ENCODE measurements around the gene ACTN1. TPM values are rescaled to one million over a fixed set of nuclear protein-coding genes. Genes with fewer than 3 reads are reported as not detected.

ACTN1 gene
- total RNA-seq, 1 donor = 62.5 TPM

DNA sequence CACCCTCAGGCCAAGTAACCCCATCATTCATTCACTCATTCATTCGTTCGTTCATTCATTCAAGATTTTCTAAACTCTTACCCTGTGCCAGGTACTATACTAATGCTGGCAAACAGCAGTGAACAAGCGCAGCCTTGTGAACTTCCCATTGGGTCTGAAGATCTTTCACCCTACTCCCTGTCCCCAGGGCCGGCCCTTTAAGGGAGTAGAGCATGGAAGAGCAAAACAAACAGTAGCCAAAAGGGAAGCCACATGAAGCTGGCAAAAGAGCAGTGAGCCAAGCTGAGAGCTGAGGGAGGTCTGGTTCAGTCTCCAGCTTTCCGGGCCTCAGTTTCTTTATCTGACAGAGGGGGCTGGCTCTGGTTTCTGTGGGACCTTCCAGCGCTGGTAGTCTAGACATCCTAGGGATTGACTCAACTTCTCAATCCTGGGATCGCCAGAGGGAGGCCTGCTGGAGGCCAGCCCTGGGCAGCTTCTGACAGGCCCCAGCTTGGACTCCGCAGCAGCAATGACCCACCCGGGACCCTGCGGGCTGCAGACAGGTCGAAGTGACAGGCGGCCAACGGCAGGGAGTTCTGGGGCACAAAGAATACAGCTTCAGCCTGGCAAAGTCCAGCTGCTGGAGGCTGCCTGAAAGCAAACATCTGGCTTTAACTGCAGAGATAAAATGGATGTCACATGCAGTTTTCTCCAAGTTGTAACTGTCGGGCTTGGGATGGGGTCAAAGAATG lies 27.1 kb downstream of the ACTN1 start:
- DNase-seq (ENCODE audit: low read depth in 2 of 3, low spot score in 2 of 3) = no peak

GRCh38 chr14:68951035-68951797 lies 27.9 kb downstream of the ACTN1 start:
- DNase-seq (ENCODE audit: low read depth in 2 of 3, low spot score in 2 of 3) = no peak

DNA sequence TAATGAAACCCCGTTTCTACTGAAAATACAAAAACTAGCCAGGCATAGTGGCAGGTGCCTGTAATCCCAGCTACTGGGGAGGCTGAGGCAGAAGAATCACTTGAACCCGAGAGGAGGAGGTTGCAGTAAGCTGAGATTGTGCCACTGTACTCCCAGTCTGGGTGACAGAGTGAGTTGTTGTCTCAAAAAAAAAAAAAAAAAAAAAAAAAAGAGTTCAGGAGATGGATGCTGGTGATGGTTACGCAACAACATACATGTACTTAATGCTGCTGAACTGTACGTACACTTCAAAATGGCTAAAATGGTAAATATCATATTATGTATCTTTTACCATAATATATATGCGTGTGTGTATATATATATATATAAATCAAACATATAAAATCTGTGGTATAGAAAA lies 29.0 kb downstream of the ACTN1 start:
- no peak for DNase-seq (ENCODE audit: low read depth in 2 of 3, low spot score in 2 of 3)

DNA sequence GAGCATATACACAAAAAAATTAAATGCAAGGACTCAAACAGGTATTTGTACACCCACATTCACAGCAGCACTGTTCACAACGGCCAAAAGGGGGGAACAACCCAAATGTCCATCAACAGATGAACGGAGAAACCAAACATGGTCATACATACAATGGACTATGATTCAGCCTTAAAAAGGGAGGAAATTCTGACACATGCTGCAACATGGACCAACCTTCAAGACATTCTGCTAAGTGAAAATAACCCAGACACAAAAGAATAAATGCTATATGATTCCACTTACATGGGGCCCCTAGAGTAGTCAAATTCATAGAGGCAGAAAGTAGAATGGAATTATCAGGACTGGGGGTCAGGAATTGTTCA lies 29.5 kb downstream of the ACTN1 start:
- no peak for DNase-seq (ENCODE audit: low read depth in 2 of 3, low spot score in 2 of 3)

- no peak for DNase-seq (ENCODE audit: low read depth in 2 of 3, low spot score in 2 of 3)
Observed at GRCh38 chr14:68948686-68949600, 30.2 kb downstream of the ACTN1 start.

DNA sequence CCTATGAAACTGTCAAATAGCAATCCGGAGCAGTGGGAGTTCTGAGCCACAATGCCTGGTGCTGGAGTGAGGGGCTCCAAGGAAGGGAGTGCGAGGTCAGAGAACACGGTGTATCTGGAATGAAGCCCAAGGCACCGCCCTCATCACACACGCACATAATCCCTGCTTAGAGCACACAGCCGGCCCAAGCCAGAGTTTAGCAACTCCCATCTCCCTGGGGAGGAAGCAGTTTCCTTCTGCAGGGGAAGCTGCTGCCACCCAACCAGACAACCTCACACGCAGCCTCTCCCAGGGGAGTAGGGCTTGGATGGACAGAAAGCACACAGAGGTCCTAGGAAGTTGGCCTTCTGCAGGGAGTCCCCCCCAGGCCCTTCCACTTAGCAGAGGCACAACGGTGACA lies 31.3 kb downstream of the ACTN1 start:
- DNase-seq (ENCODE audit: low read depth in 2 of 3, low spot score in 2 of 3) = peak in 1 of 3 donors; percentile 35

DNA sequence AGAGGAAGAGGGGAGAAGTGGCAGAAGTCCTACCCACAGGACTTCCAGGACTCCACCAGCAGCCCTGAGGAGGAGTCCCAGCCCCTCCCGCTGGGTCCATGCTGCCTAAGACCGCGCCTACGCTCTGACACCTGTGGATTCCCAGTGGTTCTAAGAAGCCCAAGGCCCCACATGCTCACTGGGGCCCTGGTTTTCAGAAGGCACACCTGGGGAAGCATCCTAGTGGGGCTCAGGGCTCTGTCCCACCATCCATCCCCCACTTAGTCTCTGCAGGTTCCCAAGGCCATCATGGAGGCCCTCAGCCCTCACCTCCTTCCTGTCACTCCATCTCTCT lies 32.6 kb downstream of the ACTN1 start:
- no peak for DNase-seq (ENCODE audit: low read depth in 2 of 3, low spot score in 2 of 3)

DNA sequence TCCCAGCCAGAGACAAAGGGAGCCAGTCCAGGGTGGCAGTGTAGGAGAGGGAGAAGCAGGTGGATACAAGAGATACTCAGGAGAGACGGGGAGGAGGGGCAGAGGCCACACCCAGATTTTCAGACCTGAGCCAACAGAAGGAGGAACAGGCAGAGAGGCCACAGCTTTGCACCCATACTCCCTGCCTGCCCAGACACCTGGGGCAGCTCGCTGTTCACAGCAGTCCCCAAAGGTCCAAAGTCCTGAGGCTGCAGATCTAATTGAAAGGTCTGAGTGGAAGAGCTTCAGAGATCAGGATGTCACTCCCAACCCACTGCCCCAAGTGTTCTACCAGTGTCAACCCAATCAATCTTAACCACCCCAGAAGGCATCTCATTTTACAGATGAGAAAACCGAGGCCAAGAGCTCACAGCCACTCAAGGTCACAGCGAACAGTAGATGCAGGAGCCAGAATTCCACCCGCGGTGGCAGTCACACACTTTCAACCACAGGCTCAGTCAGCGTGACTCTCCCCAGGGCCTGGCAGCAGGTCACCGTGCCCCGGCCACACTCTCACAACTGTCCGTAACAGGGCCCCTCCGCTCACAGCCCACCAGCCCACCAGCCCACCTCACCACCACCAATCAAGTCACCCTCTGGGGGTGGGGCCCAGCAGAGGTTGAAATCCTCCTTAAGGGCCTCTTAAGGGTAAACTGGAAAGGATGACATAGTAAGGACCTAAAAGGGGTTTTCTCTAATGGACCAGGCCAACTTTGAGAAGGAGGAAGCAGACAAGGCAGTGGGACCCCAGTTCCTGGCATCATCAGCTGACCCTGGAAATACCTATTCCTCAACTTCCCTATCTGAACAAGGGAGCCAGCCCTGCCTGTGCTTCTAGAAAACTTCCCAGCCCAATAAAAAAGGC lies 33.3 kb downstream of the ACTN1 start:
- DNase-seq (ENCODE audit: low read depth in 2 of 3, low spot score in 2 of 3) = no peak

- peak in 1 of 3 donors; percentile 54 for DNase-seq (ENCODE audit: low read depth in 2 of 3, low spot score in 2 of 3)
Observed at GRCh38 chr14:68945190-68945584, 33.9 kb downstream of the ACTN1 start.

GRCh38 chr14:68944162-68944561 lies 34.9 kb downstream of the ACTN1 start:
- no peak for DNase-seq (ENCODE audit: low read depth in 2 of 3, low spot score in 2 of 3)

DNA sequence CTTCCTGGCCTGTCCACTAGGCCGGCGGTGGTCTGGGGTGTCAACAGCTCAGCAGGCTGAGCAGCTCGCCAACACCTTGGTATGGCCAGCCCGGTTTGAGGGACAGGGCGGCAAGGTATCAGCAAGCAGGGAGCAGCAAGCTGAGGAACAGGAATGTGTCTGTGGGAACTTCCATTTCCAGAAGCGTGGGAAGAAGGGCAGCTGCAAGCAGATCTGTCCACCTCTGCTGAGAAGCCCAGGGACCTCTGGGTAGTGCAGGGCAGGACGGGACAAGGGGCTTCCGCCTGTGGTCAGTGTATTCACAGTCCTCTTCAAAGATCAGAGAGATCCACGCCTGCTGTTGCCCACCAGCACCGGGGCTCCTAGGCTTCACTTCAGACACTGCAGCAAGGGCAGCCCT lies 36.0 kb downstream of the ACTN1 start:
- DNase-seq (ENCODE audit: low read depth in 2 of 3, low spot score in 2 of 3) = no peak

DNA sequence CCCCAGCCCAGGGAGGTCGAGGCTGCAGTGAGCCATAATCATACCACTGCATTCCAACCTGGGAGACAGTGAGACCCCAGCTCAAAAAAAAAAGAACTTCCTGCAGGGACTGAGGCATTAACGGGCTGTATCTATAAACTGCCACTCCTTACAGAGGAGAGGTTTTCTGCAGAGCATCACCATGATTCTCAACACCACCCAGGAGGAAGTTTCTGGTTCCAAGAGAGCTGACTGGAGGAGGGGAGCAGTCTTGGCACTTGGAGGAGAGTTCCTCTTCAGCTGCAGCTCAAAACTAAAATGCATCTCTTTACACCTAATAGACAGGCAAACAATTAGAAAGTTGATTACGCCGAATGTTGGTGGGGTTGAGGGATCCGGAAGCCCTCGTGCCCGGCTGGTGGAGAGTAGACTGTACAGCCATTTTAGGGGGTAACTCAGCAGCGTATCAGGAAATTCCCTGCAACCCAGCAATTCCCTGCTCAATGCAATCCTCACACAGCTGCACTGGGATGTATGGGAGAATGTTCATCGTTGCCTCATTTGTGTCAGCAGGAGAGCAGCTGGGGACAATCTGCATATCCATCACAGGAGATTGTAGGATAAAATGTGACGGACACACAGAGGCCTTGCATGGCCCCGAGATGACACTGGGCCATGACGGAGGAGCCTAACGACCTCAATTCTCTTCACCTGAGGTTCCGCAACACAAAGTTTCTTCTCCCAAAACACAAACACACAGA lies 36.6 kb downstream of the ACTN1 start:
- no peak for DNase-seq (ENCODE audit: low read depth in 2 of 3, low spot score in 2 of 3)

GRCh38 chr14:68941820-68942219 lies 37.3 kb downstream of the ACTN1 start:
- DNase-seq (ENCODE audit: low read depth in 2 of 3, low spot score in 2 of 3) = no peak

- no peak for DNase-seq (ENCODE audit: low read depth in 2 of 3, low spot score in 2 of 3)
Observed at GRCh38 chr14:68940614-68941185, 38.4 kb downstream of the ACTN1 start.

DNA sequence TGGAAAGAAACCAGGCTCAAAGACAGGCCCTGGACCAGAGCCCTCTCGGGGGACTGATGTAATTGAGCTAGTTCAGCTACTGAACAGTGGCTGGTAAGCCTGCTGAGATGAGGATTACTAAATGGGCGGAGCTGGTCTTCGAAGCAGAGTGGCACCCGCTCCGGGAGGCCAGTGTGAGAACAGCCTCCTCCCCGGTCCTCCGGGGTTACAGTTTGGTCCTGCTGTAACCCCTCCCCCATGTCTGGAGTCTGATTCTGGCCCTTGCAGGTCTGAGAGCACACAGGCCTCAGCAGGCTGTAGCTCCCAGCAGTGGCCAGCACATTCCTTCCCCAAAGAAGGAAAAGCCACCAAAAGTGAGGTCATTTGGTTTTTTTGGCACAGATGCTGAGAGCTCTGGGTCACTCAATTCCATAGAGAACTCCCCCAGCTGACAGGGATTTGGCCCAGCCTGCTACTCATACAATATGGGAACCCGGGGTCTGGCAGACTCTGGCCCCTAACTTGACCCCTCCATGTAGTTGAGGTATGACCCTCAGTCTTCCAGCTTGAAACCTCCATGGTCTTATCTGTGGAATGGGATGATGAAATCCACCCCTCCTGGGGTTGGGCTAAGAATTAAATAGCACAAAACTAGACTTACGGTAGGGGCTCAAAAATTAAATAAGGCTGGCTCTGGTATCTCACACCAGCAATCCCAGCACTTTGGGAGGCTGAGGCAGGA lies 39.0 kb downstream of the ACTN1 start:
- DNase-seq (ENCODE audit: low read depth in 2 of 3, low spot score in 2 of 3) = no peak

GRCh38 chr14:68939181-68939892 lies 39.8 kb downstream of the ACTN1 start:
- no peak for DNase-seq (ENCODE audit: low read depth in 2 of 3, low spot score in 2 of 3)

DNA sequence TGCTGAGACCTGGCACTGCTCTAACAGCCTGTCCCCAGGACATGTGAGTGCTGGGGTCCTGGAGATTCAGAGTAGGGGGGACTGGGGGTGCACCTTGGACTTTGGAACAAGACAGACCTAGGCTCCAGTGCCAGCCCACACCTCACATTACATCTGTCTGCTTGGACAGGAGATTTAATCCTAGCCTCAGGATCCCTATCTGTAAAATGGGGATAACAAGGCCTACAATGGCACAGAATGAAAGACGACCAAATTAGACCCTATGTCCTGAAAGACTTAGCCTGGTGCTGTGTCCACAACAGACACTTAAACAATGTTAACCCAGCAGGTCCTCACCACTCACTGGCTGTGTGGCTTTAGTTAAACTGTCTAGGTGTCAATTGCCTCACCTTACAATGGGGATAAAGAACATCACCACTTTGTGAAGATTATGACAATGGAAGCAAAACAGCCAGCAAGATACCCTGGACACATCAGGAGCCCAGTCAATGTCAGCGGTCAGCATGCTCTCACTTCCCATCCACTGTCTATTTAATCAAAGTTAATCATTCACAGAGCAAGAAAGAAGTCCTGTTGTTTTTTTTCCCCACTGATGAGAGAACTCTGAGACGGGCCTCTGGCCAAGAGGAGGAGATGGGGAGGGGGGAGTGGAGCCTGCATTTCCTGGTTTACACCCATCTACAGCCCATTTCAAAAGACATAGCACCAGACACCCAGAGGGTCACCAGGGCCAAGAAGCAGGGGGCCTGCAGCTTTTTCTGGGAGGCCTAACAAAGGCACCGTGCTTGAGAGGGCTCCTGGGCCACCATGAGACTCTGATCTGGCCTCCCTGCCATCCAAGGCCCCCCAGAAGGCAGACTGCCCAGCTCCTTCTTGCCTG lies 40.6 kb downstream of the ACTN1 start:
- no peak for DNase-seq (ENCODE audit: low read depth in 2 of 3, low spot score in 2 of 3)

All from hematopoietic multipotent progenitor cell (in vitro differentiated cells).